Spinal cord (tissue), 10 donors: ENCODE results near the gene WDR27. TPM values are rescaled to one million over a fixed set of nuclear protein-coding genes. Genes with fewer than 3 reads are reported as not detected.

Experiments
- DNase-seq, 6 donors: peaks; one replicate each; pipeline versions ENCODE4 v3.0.0 to v3.0.0-alpha.2; 2013 to 2015; ENCODE audit warnings: low spot score in 6 of 6, low read depth in 4 of 6
- H3K27ac ChIP-seq: one replicate; pipeline ENCODE4 v1.5.1; 2013; ENCODE audit warnings: low read depth, low read length, control low read depth
- H3K27me3 ChIP-seq: one replicate; pipeline ENCODE4 v1.6.1; 2013; ENCODE audit warnings: low read length; ENCODE audit not compliant: control insufficient read depth, insufficient read depth
- H3K36me3 ChIP-seq: one replicate; pipeline ENCODE4 v1.6.1; 2013; ENCODE audit warnings: low read length; ENCODE audit not compliant: control insufficient read depth, insufficient read depth
- H3K4me1 ChIP-seq: one replicate; pipeline ENCODE4 v1.6.1; 2013; ENCODE audit warnings: low read length; ENCODE audit not compliant: control insufficient read depth, insufficient read depth
- H3K4me3 ChIP-seq: one replicate; pipeline ENCODE4 v1.5.1; 2013; ENCODE audit warnings: low read depth, low read length, control low read depth
- H3K9me3 ChIP-seq: one replicate; pipeline ENCODE4 v1.6.1; 2013; ENCODE audit warnings: low read length; ENCODE audit not compliant: control insufficient read depth, insufficient read depth
- WGBS: methylation state at CpG from one replicate; pipeline ENCODE4 v1.1.5; 2013; ENCODE audit warnings: missing lambda C conversion rate; ENCODE audit not compliant: insufficient coverage; 5-methylcytosine and 5-hydroxymethylcytosine counted together
- polyA plus RNA-seq, 2 donors: library from polyadenylated mRNA; unstranded; fragments of 120-200 nt; gene quantifications; one replicate each; pipeline ENCODE4 v1.2.1, GENCODE V29; 2013; ENCODE audit not compliant: insufficient read length in 2 of 2
- total RNA-seq, 2 donors: library from RNA; depleted of rRNA in 1 of 2; stranded (reverse); fragments of 120-200 nt in 1 of 2; fragments of >200 nt in 1 of 2; gene quantifications; one replicate each; pipeline versions ENCODE4 v1.2.3 to v1.2.4, GENCODE V29; 2013 to 2014
- donor health status: healthy.

The WDR27 gene
- total and polyA plus RNA-seq, 4 donors = 29.5 to 69.3 (median 49.1) TPM

- Histone ChIP-seq H3K36me3 (peaks cover 19% of the 10 kb centered on the region), H3K9me3 (peaks cover 10% of the 10 kb centered on the region), H3K4me1 (no peaks in the 10 kb centered on the region), H3K27ac (no peak overlapping the region), H3K27me3 (no peaks in the 10 kb centered on the region), H3K4me3 (no peak overlapping the region)
- WGBS = no CpG with 5 or more reads among the region's 2 CpGs
- DNase-seq = no peak
These were observed 10.6 kb downstream of the WDR27 start for GRCh38 chr6:169691260-169691659.

- Histone ChIP-seq H3K27ac (no peak overlapping the region), H3K9me3 (peaks cover 17% of the 10 kb centered on the region), H3K36me3 (peaks cover 20% of the 10 kb centered on the region), H3K4me1 (no peaks in the 10 kb centered on the region), H3K4me3 (no peak overlapping the region), H3K27me3 (no peaks in the 10 kb centered on the region)
- DNase-seq = no peak
- 97% methylated on average over 6 of the region's 6 CpGs for WGBS
These were observed 12.5 kb downstream of the WDR27 start for GRCh38 chr6:169689287-169689686.

DNA sequence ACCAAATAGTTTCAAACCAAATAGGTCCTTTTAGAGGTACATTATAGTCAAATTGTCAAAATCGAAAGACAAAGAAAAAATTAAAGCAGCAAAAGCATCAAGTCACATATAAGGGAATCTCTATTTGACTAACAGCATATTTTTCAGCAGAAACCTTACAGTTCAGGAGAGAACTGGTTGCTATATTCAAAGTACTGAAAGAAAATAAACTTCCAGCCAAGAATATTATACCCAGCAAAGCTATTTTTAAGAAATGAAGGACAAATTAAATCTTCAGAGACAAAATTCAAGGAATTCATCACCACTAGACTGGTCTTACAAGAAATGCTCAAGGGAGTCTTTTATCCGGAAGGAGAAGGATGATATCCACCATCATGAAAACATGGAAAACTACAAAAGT lies 16.0 kb downstream of the WDR27 start:
- no CpG with 5 or more reads among the region's 2 CpGs for WGBS

GRCh38 chr6:169684056-169684455 lies 17.8 kb downstream of the WDR27 start:
- 96% methylated on average over 3 of the region's 3 CpGs for WGBS
- H3K9me3 ChIP-seq = peaks cover 10% of the 10 kb centered on the region
- H3K36me3 ChIP-seq = peaks cover 25% of the 10 kb centered on the region
- no peaks in the 10 kb centered on the region for H3K4me1 ChIP-seq
- H3K27me3 ChIP-seq = no peaks in the 10 kb centered on the region
- no peak overlapping the region for H3K27ac ChIP-seq
- H3K4me3 ChIP-seq = no peak overlapping the region
- no peak for DNase-seq

More for the DNA sequence above, 16.0 kb downstream of the WDR27 start:
- no peak for DNase-seq
- H3K27ac ChIP-seq = no peak overlapping the region
- H3K4me1 ChIP-seq = no peaks in the 10 kb centered on the region
- no peak overlapping the region for H3K4me3 ChIP-seq
- no peaks in the 10 kb centered on the region for H3K27me3 ChIP-seq
- peaks cover 12% of the 10 kb centered on the region for H3K9me3 ChIP-seq
- H3K36me3 ChIP-seq = peaks cover 30% of the 10 kb centered on the region

- peaks cover 15% of the 10 kb centered on the region for H3K36me3 ChIP-seq
- 88% methylated on average over 1 of the region's 1 CpG for WGBS
- H3K27ac ChIP-seq = no peak overlapping the region
- no peaks in the 10 kb centered on the region for H3K9me3 ChIP-seq
- no peak for DNase-seq
- no peaks in the 10 kb centered on the region for H3K27me3 ChIP-seq
- no peak overlapping the region for H3K4me3 ChIP-seq
- H3K4me1 ChIP-seq = no peaks in the 10 kb centered on the region
These were observed 23.5 kb downstream of the WDR27 start for GRCh38 chr6:169678342-169678741.

DNA sequence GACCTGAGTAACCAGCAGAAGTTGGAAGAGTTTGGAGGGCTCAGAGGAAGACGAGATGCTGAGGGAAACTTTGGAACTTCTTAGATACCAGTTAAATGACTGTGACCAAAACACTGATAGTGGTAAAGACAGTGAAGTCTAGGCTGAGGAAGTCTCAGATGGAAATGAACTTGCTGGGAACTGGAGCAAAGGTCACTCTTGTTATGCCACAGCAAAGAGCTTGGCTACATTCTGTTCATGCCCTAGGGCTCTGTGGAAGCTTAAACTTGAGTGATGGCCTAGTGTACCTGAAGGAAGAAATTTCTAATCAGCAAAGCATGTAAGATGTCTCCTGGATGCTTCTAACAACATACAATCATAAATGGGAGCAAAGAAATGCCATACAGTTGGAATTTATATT lies 24.7 kb downstream of the WDR27 start:
- Histone ChIP-seq H3K4me1 (no peaks in the 10 kb centered on the region), H3K27me3 (no peaks in the 10 kb centered on the region), H3K27ac (no peak overlapping the region), H3K36me3 (peaks cover 15% of the 10 kb centered on the region), H3K4me3 (no peak overlapping the region), H3K9me3 (no peaks in the 10 kb centered on the region)
- no peak for DNase-seq
- 94% methylated on average over 1 of the region's 1 CpG for WGBS

GRCh38 chr6:169675011-169675410 lies 26.8 kb downstream of the WDR27 start:
- H3K36me3 ChIP-seq = peaks cover 20% of the 10 kb centered on the region
- H3K27me3 ChIP-seq = no peaks in the 10 kb centered on the region
- no peak overlapping the region for H3K27ac ChIP-seq
- H3K4me1 ChIP-seq = no peaks in the 10 kb centered on the region
- no peak overlapping the region for H3K4me3 ChIP-seq
- WGBS = 96% methylated on average over 3 of the region's 3 CpGs
- no peak for DNase-seq
- no peaks in the 10 kb centered on the region for H3K9me3 ChIP-seq

DNA sequence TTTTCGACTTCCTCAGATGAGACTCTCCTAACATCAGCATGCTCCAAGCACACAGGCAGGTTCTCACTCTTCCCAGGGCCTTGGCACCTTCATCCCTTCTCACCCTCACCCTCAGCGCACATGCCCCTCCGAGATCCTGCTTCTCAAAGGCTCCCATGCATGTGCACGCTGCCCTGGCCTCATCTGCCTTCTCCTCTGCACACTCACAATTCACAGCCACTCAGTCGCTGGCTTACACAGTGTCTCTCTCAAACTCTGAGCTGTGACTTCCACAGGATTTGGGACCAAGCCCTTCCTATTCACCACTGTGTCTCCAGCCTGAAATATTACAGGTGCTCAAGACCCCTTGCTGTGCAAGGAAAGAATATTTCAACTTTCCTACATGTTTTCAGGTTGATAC lies 30.3 kb downstream of the WDR27 start:
- Histone ChIP-seq H3K27me3 (no peaks in the 10 kb centered on the region), H3K9me3 (no peaks in the 10 kb centered on the region), H3K4me3 (no peak overlapping the region), H3K4me1 (no peaks in the 10 kb centered on the region), H3K27ac (no peak overlapping the region), H3K36me3 (peaks cover 27% of the 10 kb centered on the region)
- 98% methylated on average over 5 of the region's 5 CpGs for WGBS
- DNase-seq = no peak

DNA sequence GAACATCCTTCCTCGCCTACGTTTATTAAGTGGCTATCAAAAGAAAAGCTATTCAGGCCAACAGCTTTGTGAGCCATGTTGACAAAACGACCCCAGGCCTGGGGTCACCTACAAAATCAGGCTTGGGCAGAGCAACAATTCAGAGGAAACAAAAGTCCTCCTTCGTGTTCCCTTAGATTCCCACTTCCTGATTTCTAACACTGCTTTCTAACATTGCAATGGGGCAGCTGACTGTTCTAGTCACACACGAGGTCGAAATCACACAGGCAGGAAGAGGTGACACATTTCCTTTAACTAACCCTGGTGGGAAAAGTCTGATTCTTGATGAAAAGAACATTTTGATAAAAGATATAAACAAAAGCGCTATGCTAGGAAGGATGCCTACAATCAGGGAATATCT lies 31.9 kb downstream of the WDR27 start:
- no peak for DNase-seq
- 26% methylated on average over 3 of the region's 7 CpGs for WGBS
- Histone ChIP-seq H3K4me1 (no peaks in the 10 kb centered on the region), H3K27ac (no peak overlapping the region), H3K27me3 (no peaks in the 10 kb centered on the region), H3K9me3 (no peaks in the 10 kb centered on the region), H3K36me3 (peaks cover 37% of the 10 kb centered on the region), H3K4me3 (no peak overlapping the region)

DNA sequence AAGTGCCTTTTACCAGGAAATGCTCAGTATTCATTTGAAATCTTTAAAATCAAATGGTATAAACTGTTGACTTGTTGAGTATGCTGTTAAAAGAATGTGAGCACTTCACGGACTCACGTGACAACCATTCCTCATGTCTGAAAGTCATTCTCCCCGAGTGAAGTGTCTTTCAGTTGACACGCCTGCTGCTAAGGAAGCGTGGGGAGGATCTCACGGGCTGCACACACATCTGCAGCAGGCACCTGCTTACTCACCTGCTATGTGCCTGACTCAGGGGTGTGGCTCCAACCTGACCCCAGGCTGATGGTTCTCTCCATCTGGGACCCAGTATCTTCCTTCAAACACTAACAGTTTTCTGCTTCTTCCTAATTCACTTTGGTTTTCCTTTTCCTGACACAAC lies 32.7 kb downstream of the WDR27 start:
- no peak overlapping the region for H3K27ac ChIP-seq
- peaks cover 40% of the 10 kb centered on the region for H3K36me3 ChIP-seq
- 87% methylated on average over 5 of the region's 6 CpGs for WGBS
- no peak overlapping the region for H3K4me3 ChIP-seq
- no peaks in the 10 kb centered on the region for H3K9me3 ChIP-seq
- H3K4me1 ChIP-seq = no peaks in the 10 kb centered on the region
- no peaks in the 10 kb centered on the region for H3K27me3 ChIP-seq
- DNase-seq = no peak
